ENCODE measurements around the gene G6PD. TPM values are rescaled to one million over a fixed set of nuclear protein-coding genes. Genes with fewer than 3 reads are reported as not detected.

Gene G6PD
- total and polyA plus RNA-seq, 2 of the 8 experiments (the other 6 are each of a cell fraction or from before 2014, with no cell fraction given): 47.3 to 55.1 TPM

DNA sequence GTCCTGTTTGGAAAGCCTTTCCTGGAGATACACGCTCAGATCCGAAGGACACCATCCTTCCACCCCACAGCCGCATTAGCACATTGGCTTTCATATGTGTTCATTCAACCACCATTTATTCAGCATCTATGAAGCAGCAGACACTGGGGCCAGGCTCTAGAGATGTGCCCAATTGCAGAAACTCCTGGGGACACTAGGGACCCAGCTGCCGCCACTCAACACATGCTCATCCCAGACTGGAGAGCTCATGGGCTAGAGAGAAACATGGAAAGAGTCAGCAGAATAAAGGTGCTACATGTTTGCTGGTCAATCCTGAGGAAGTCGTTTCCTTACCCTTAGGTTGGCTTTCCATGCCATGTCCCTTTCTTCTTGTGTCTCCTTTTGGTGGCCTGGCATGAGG is 45.9 kb upstream of the G6PD start:
- H3K27me3 ChIP-seq (replicated peaks in 1 of 4; ENCODE audit: control insufficient read depth in 3 of 4, extremely low read depth in 1 of 4, insufficient read depth in 3 of 4, low read length in 3 of 4): no peaks in the 10 kb centered on the region
- no peak overlapping the region for H3K4me3 ChIP-seq (ENCODE audit: extremely low read depth in 1 of 4, insufficient read depth in 2 of 4, low read depth in 3 of 4, low read length in 4 of 4)
- no peak overlapping the region for H3K14ac ChIP-seq (ENCODE audit: insufficient read length)
- no peak overlapping the region for H4K8ac ChIP-seq (ENCODE audit: extremely low read depth, insufficient read depth, low read length)
- H3K4me1 ChIP-seq (replicated peaks in 1 of 4; ENCODE audit: control insufficient read depth in 3 of 4, insufficient read depth in 4 of 4, low read length in 3 of 4): peaks cover 0 to 8% (median 0%) of the 10 kb centered on the region in 4 experiments; a peak in 3 of 7 replicates
- no peak overlapping the region for H2AK5ac ChIP-seq (ENCODE audit: low read depth, low read length)
- H2BK12ac ChIP-seq (ENCODE audit: low read depth, low read length): no peak overlapping the region
- H3K27ac ChIP-seq (ENCODE audit: low read depth, low read length): no peak overlapping the region
- no peak overlapping the region for H3K56ac ChIP-seq (replicated peaks; ENCODE audit: insufficient read length, low read depth, low read length)
- H3K23me2 ChIP-seq (ENCODE audit: low read depth, low read length): no peaks in the 10 kb centered on the region
- H3K9me3 ChIP-seq (ENCODE audit: insufficient read depth in 2 of 2, low read depth in 1 of 2, low read length in 1 of 2): peaks cover 3 to 5% of the 10 kb centered on the region in 2 experiments; a peak in 3 of 4 replicates
- H3K18ac ChIP-seq (ENCODE audit: extremely low read depth, low read length): no peak overlapping the region
- H3K36me3 ChIP-seq (ENCODE audit: control insufficient read depth in 2 of 4, insufficient read depth in 4 of 4, low read length in 3 of 4): no peaks in the 10 kb centered on the region
- H3K79me2 ChIP-seq (ENCODE audit: control insufficient read depth in 1 of 2, insufficient read depth in 2 of 2, low read length in 2 of 2): no peaks in the 10 kb centered on the region
- no peak overlapping the region for H4K91ac ChIP-seq (replicated peaks; ENCODE audit: insufficient read length, low read length)
- no peak overlapping the region for H2AFZ ChIP-seq (ENCODE audit: low read length)
- H3K9ac ChIP-seq (replicated peaks in 1 of 4; ENCODE audit: extremely low read depth in 1 of 4, low read depth in 3 of 4, low read length in 3 of 4): no peak overlapping the region
- 88% methylated on average over 3 of the region's 5 CpGs; no CpG with 5 or more reads in 1 of the 2 experiments for WGBS, 2 experiments (ENCODE audit: extremely low coverage in 1 of 2, insufficient coverage in 1 of 2, insufficient read length in 1 of 2, insufficient replicate concordance in 2 of 2, low coverage in 1 of 2, low lambda C conversion rate in 2 of 2, missing lambda C conversion rate in 1 of 2)
- no peaks in the 10 kb centered on the region for H3K79me1 ChIP-seq (ENCODE audit: low read depth, low read length)
- DNase-seq (ENCODE audit: low read depth in 1 of 2, low spot score in 2 of 2): no peak
- H3K23ac ChIP-seq (ENCODE audit: insufficient read length): no peak overlapping the region
- H2BK5ac ChIP-seq (ENCODE audit: low read depth, low read length): no peak overlapping the region
- no peak overlapping the region for H3K4ac ChIP-seq (replicated peaks; ENCODE audit: insufficient read length, low read depth, low read length)
- H4K20me1 ChIP-seq (replicated peaks in 1 of 2; ENCODE audit: control insufficient read depth in 1 of 2, insufficient read depth in 2 of 2, low read length in 2 of 2): no peaks in the 10 kb centered on the region
- H2BK120ac ChIP-seq (replicated peaks; ENCODE audit: low read depth, low read length): no peak overlapping the region
- POLR2A ChIA-PET (ENCODE audit: partially characterized antibody): no interaction called here
- no peak overlapping the region for H4K5ac ChIP-seq (ENCODE audit: insufficient read length, low read depth, low read length)
- H3K4me2 ChIP-seq (ENCODE audit: insufficient read depth in 1 of 2, low read depth in 2 of 2, low read length in 2 of 2): no peak overlapping the region
- FAIRE-seq: no peak
- no peak overlapping the region for H2BK15ac ChIP-seq (ENCODE audit: low read length)
- CTCF ChIA-PET (ENCODE audit: partially characterized antibody): interaction anchor here (1.4 kb wide), 1 partner anchor 156 kb away, joined by 6 read pairs; no protein-coding TSS in a partner anchor
- no peak overlapping the region for H2BK20ac ChIP-seq (ENCODE audit: low read length)
- TF ChIP-seq CEBPB (IDR thresholded peaks at IDR 0.05; ENCODE audit: low read depth, low read length) (no peak), RNF2 (IDR thresholded peaks at IDR 0.05; ENCODE audit: borderline replicate concordance, low read depth, low read length, missing control alignments, poor library complexity, severe bottlenecking) (no peak), SUZ12 (IDR thresholded peaks at IDR 0.05; ENCODE audit: low read length) (no peak), NANOG (IDR thresholded peaks at IDR 0.05; ENCODE audit: insufficient read depth, low read depth, low read length, poor library complexity, severe bottlenecking) (no peak), CHD2 (IDR thresholded peaks at IDR 0.05; ENCODE audit: low read length) (no peak), TEAD4 (IDR thresholded peaks at IDR 0.05; ENCODE audit: low read depth, low read length) (no peak), NRF1 (IDR thresholded peaks at IDR 0.05; ENCODE audit: low read depth, low read length) (no peak), SIRT6 (IDR thresholded peaks at IDR 0.05; ENCODE audit: low read length) (no peak), TAF1 (IDR thresholded peaks at IDR 0.05; ENCODE audit: low read depth, low read length) (no peak)
- TF ChIP-seq, protein P1, sequence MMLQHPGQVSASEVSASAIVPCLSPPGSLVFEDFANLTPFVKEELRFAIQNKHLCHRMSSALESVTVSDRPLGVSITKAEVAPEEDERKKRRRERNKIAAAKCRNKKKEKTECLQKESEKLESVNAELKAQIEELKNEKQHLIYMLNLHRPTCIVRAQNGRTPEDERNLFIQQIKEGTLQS (IDR thresholded peaks at IDR 0.05; ENCODE audit: insufficient read depth, low read depth, low read length): no peak
- TF ChIP-seq, protein P2, sequence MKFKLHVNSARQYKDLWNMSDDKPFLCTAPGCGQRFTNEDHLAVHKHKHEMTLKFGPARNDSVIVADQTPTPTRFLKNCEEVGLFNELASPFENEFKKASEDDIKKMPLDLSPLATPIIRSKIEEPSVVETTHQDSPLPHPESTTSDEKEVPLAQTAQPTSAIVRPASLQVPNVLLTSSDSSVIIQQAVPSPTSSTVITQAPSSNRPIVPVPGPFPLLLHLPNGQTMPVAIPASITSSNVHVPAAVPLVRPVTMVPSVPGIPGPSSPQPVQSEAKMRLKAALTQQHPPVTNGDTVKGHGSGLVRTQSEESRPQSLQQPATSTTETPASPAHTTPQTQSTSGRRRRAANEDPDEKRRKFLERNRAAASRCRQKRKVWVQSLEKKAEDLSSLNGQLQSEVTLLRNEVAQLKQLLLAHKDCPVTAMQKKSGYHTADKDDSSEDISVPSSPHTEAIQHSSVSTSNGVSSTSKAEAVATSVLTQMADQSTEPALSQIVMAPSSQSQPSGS (IDR thresholded peaks at IDR 0.05; ENCODE audit: low read length): no peak
- TF ChIP-seq, protein P3, sequence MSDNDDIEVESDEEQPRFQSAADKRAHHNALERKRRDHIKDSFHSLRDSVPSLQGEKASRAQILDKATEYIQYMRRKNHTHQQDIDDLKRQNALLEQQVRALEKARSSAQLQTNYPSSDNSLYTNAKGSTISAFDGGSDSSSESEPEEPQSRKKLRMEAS (IDR thresholded peaks at IDR 0.05): no peak

Data from H1 (cell line).